ENCODE data around the gene EPS15. TPM values are rescaled to one million over a fixed set of nuclear protein-coding genes. Genes with fewer than 3 reads are reported as not detected.

Gene EPS15
- total RNA-seq, 1 experiment from 2014 or later, result 54.4 TPM

DNA sequence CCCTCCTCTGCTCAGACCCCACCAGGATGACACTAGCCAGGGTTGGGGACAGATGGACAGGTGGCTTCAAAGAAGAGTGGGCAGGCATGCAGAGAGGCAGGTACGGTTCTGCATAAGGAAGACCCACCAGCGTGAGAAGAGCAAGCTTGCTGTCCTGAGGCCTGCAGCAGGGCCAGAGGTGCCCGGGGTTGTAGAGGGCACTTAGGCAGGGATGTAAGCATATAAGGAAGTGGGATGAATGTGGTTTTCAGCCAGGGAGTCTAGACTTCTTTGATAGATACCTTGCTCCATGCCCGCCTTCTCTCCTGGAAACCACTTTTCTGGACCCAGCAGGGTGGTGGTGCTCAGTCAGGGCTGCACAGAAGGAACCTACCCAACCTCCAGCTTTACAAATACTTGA is 190.1 kb downstream of the EPS15 start:
- CTCF ChIA-PET, result interaction anchor here (0.6 kb wide), 1 partner anchor 12 kb away, joined by 3 read pairs; no protein-coding TSS in a partner anchor
- ATAC-seq (no peak), DNase-seq (ENCODE audit: low read depth, low spot score) (no peak)
- BruUV-seq (replicated peaks), result no TSS peak
- H3K27me3 ChIP-seq (ENCODE audit: control insufficient read depth, insufficient read depth, low read length), result no peaks in the 10 kb centered on the region
- intact Hi-C loops (cut with micrococcal nuclease; ENCODE audit: unreplicated experiment), result no loop called here
- TF ChIP-seq TCF7L2 (IDR thresholded peaks at IDR 0.05; ENCODE audit: low read depth, low read length) (no peak), SIN3A (IDR thresholded peaks at IDR 0.05; ENCODE audit: borderline replicate concordance, insufficient read depth, low read depth, low read length) (no peak), REST (IDR thresholded peaks at IDR 0.05; ENCODE audit: insufficient read depth in 1 of 2, low read depth in 2 of 2, low read length in 1 of 2) (no peak), POLR2AphosphoS5 (IDR thresholded peaks at IDR 0.05; ENCODE audit: low read depth, low read length) (no peak), CTCF (IDR thresholded peaks at IDR 0.05) (no peak)
- no peak overlapping the region for H3K4me3 ChIP-seq (ENCODE audit: low read depth in 2 of 2, low read length in 2 of 2)
- H3K4me1 ChIP-seq (ENCODE audit: control insufficient read depth, insufficient read depth, low read length), result peaks cover 18% of the 10 kb centered on the region
- H3K36me3 ChIP-seq (ENCODE audit: control insufficient read depth, insufficient read depth, low read length), result no peaks in the 10 kb centered on the region
- in situ Hi-C loops (cut with HindIII; ENCODE audit: low pct_unique_long_range_greater_than_20kb, low sequenced_read_pairs), result no loop called here
- no peak overlapping the region for H3K27ac ChIP-seq (ENCODE audit: low read length)
- POLR2A ChIA-PET, result no interaction called here
- H3K9me3 ChIP-seq (ENCODE audit: control insufficient read depth, insufficient read depth, low read depth, low read length), result no peaks in the 10 kb centered on the region

DNA sequence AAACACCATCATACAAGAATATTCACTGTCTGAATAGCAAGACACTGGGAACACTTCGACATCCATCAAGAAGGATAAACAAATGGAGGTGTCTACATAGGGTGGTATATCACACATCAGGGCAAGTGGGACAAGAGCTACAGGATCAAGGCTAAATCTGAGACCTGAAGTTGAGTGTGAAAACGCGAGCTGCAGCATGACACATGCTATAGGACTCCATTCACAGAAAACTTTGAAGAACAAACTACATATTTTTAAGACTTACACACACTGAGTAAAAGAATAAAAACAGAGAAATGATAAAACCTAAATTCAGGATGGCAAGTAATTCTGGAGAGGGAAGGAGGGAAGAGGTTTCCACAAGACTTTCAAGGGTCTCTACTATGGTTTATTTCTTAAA is 190.8 kb downstream of the EPS15 start:
- CTCF ChIA-PET, result interaction anchor here (0.6 kb wide), 1 partner anchor 12 kb away, joined by 3 read pairs; no protein-coding TSS in a partner anchor
- BruUV-seq (replicated peaks), result no TSS peak
- no peak for TF ChIP-seq SIN3A (IDR thresholded peaks at IDR 0.05; ENCODE audit: borderline replicate concordance, insufficient read depth, low read depth, low read length)
- no peak for TF ChIP-seq REST (IDR thresholded peaks at IDR 0.05; ENCODE audit: insufficient read depth in 1 of 2, low read depth in 2 of 2, low read length in 1 of 2)
- no peak for TF ChIP-seq TCF7L2 (IDR thresholded peaks at IDR 0.05; ENCODE audit: low read depth, low read length)
- no peak for TF ChIP-seq CTCF (IDR thresholded peaks at IDR 0.05)
- no peak for TF ChIP-seq POLR2AphosphoS5 (IDR thresholded peaks at IDR 0.05; ENCODE audit: low read depth, low read length)
- Histone ChIP-seq H3K9me3 (ENCODE audit: control insufficient read depth, insufficient read depth, low read depth, low read length) (no peaks in the 10 kb centered on the region), H3K27me3 (ENCODE audit: control insufficient read depth, insufficient read depth, low read length) (no peaks in the 10 kb centered on the region), H3K4me1 (ENCODE audit: control insufficient read depth, insufficient read depth, low read length) (peaks cover 18% of the 10 kb centered on the region), H3K4me3 (ENCODE audit: low read depth in 2 of 2, low read length in 2 of 2) (no peak overlapping the region), H3K36me3 (ENCODE audit: control insufficient read depth, insufficient read depth, low read length) (no peaks in the 10 kb centered on the region), H3K27ac (ENCODE audit: low read length) (no peak overlapping the region)
- no peak for ATAC-seq
- no peak for DNase-seq (ENCODE audit: low read depth, low spot score)
- in situ Hi-C loops (cut with HindIII; ENCODE audit: low pct_unique_long_range_greater_than_20kb, low sequenced_read_pairs), result no loop called here
- intact Hi-C loops (cut with micrococcal nuclease; ENCODE audit: unreplicated experiment), result no loop called here
- POLR2A ChIA-PET, result no interaction called here

Data from Panc1 (cell line).